Transverse colon (tissue), 4 donors: Measurements from ENCODE around the gene KCNK13. TPM values are rescaled to one million over a fixed set of nuclear protein-coding genes. Genes with fewer than 3 reads are reported as not detected.

Experiments used
- DNase-seq: peaks from one replicate; pipeline ENCODE4 v3.0.0-alpha.2; 2019
- H3K27ac ChIP-seq, 4 donors: fragments of 200-600 bp; sonication (generic); 2 replicates each; pipeline ENCODE4 v1.5.1; 2016 to 2018; ENCODE audit warnings: inconsistent platforms in 4 of 4
- H3K27me3 ChIP-seq: fragments of 200-600 bp; sonication (generic); 2 replicates; pipeline ENCODE4 v1.5.1; 2017; ENCODE audit warnings: inconsistent platforms
- H3K36me3 ChIP-seq, 4 donors: fragments of 200-600 bp; sonication (generic); 2 replicates each; pipeline ENCODE4 v1.5.1; 2017 to 2019; ENCODE audit warnings: inconsistent platforms in 4 of 4
- H3K4me1 ChIP-seq, 4 donors: fragments of 200-600 bp; sonication (generic); 2 replicates each; pipeline ENCODE4 v1.5.1; 2017 to 2020; ENCODE audit warnings: inconsistent platforms in 4 of 4
- H3K4me3 ChIP-seq, 4 donors: fragments of 200-600 bp; sonication (generic); 1 replicate in 1 of 4; 2 replicates in 3 of 4; pipeline versions ENCODE4 v1.5.1 to v1.6.1; 2017 to 2019; ENCODE audit warnings: inconsistent platforms in 4 of 4
- H3K9me3 ChIP-seq, 2 donors: fragments of 200-600 bp; sonication (generic); 2 replicates each; pipeline ENCODE4 v1.5.1; 2017 to 2019; ENCODE audit warnings: inconsistent platforms in 2 of 2
- CTCF ChIP-seq, 5 experiments: fragments of 200-600 bp in 3 of 5; fragments of 450-650 bp in 2 of 5; sonication (generic) in 3 of 5; IDR thresholded peaks; 1 replicate in 2 of 5; 2 replicates in 3 of 5; pipeline ENCODE4 v1.5.1; 2016 to 2017; ENCODE audit warnings: antibody characterized with exemption in 5 of 5, inconsistent platforms in 3 of 5, mild to moderate bottlenecking in 2 of 5, moderate library complexity in 1 of 5
- EP300 ChIP-seq: sonication (generic); formaldehyde crosslinking; IDR thresholded peaks from one replicate; pipeline ENCODE4 v1.6.1; 2017; ENCODE audit warnings: antibody characterized with exemption, low read depth
- POLR2A ChIP-seq: fragments of 450-650 bp; IDR thresholded peaks from one replicate; pipeline ENCODE4 v1.6.1; 2016; ENCODE audit warnings: antibody characterized with exemption, mild to moderate bottlenecking, moderate library complexity
- POLR2AphosphoS5 ChIP-seq, 3 donors: sonication (generic); formaldehyde crosslinking; IDR thresholded peaks; one replicate each; pipeline ENCODE4 v1.6.1; 2016; ENCODE audit warnings: antibody characterized with exemption in 3 of 3
- WGBS, 2 donors: methylation state at CpG; one replicate each; pipeline ENCODE4 v1.1.5; 2018; ENCODE audit warnings: low coverage in 1 of 2; 5-methylcytosine and 5-hydroxymethylcytosine counted together
- in situ Hi-C, 4 donors: fragments of 200-750 bp; cut with MboI; loops; one replicate each; pipeline versions ENCODE4 v1.15.0 to v1.15.1; 2017; ENCODE audit warnings: low sequenced_read_pairs in 3 of 4, low pct_ligation_motif_present in 1 of 4, low pct_unique_long_range_greater_than_20kb in 1 of 4
- intact Hi-C: fragments of 100-400 bp; cut with DNase I; formaldehyde crosslinking; loops from one replicate; pipeline ENCODE4 v1.15.1; 2023; ENCODE audit warnings: low total_unique reads
- total RNA-seq, 4 donors: library from RNA; depleted of rRNA; stranded (reverse); fragments of >200 nt; gene quantifications; one replicate each; pipeline ENCODE4 v1.1.0, GENCODE V29; 2016

KCNK13 gene
- total RNA-seq, 4 donors from 2014 or later = 0.14 to 0.64 TPM; not detected in 2

DNA sequence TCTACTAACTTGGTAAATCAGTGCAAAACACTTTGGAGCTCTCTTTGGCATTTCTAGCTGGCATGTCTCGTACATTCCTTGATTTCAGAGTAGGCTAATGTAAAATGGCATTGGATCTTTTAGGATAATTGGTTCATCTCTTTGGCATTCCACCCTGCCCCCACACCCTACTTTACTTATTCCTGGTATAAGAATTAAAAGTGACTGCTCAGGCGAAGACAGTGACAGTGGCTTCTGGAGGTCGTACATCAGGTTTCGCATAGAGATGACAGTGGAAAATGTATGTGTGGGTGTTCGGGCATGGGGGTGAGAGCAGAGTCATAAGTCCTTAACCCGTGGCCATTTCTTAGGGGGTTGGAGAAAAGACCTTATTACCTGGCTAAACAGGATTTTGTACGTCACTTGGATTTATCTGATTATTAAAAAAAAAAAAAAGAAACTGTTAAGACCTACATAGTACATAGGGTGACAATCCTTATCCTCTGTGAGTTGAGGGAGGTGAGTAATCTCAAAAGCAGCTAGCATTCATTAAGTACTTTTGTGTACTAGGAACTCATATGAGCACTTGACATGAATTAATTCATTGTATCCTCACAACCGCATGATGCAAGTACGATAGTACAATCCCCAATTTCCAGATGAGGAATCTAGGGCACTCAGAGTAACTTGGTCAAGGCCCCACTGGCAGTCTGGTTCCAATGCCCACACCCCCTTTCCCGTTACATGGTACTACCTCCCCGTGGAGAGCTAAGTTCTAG lies 22.4 kb upstream of the KCNK13 start:
- Histone ChIP-seq H3K36me3 (peaks cover 0 to 11% (median 4%) of the 10 kb centered on the region in 4 donors), H3K4me1 (no peaks in the 10 kb centered on the region), H3K27me3 (no peaks in the 10 kb centered on the region), H3K9me3 (no peaks in the 10 kb centered on the region), H3K27ac (no peak overlapping the region), H3K4me3 (no peak overlapping the region)
- in situ Hi-C loops = no loop called here
- intact Hi-C loops = no loop called here
- no peak for TF ChIP-seq POLR2A
- no peak for DNase-seq
- 95 to 96% methylated on average over 9 to 11 of the region's 11 CpGs for WGBS, 2 donors

DNA sequence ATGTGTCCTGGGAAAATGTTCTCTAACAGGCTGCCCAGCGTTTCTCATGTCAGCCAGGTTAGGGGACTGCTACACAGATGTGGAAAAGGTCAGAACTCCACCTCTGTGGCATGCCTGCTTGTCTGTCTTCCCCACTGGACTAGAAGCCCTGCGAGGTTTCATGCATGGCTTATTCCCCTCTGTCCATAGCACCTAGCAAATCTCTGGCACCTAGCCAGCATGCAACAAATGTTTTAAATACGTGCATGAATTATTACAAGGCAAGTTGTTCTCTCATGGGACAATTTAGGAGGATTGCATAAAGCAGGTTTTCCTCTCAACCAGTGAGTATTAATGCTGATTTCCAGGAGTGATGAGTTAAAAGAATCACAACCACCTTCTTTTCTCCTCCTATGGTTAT lies 21.4 kb upstream of the KCNK13 start:
- intact Hi-C loops = no loop called here
- no peak overlapping the region for H3K4me3 ChIP-seq
- in situ Hi-C loops = no loop called here
- 89% methylated on average over 3 of the region's 3 CpGs; no CpG with 5 or more reads in 1 of the 2 donors for WGBS, 2 donors
- DNase-seq = no peak
- peaks cover 0 to 11% (median 4%) of the 10 kb centered on the region in 4 donors for H3K36me3 ChIP-seq
- H3K9me3 ChIP-seq = no peaks in the 10 kb centered on the region
- H3K4me1 ChIP-seq = no peaks in the 10 kb centered on the region
- H3K27me3 ChIP-seq = no peaks in the 10 kb centered on the region
- no peak overlapping the region for H3K27ac ChIP-seq
- TF ChIP-seq POLR2AphosphoS5 (IDR thresholded peaks at IDR 0.05) (no peak), CTCF (IDR thresholded peaks at IDR 0.05) (no peak), POLR2A (no peak), EP300 (no peak)

GRCh38 chr14:90042496-90043252 lies 19.1 kb upstream of the KCNK13 start:
- Histone ChIP-seq H3K36me3 (peaks cover 0 to 5% (median 0%) of the 10 kb centered on the region in 4 donors), H3K27ac (no peak overlapping the region), H3K4me3 (no peak overlapping the region), H3K9me3 (no peaks in the 10 kb centered on the region), H3K27me3 (no peaks in the 10 kb centered on the region), H3K4me1 (no peaks in the 10 kb centered on the region)
- DNase-seq = no peak
- in situ Hi-C loops = no loop called here
- TF ChIP-seq POLR2A = no peak
- TF ChIP-seq POLR2AphosphoS5 (IDR thresholded peaks at IDR 0.05) = no peak
- TF ChIP-seq CTCF (IDR thresholded peaks at IDR 0.05) = no peak
- no peak for TF ChIP-seq EP300
- WGBS, 2 donors = 87 to 92% methylated on average over 9 of the region's 9 CpGs
- intact Hi-C loops = no loop called here

DNA sequence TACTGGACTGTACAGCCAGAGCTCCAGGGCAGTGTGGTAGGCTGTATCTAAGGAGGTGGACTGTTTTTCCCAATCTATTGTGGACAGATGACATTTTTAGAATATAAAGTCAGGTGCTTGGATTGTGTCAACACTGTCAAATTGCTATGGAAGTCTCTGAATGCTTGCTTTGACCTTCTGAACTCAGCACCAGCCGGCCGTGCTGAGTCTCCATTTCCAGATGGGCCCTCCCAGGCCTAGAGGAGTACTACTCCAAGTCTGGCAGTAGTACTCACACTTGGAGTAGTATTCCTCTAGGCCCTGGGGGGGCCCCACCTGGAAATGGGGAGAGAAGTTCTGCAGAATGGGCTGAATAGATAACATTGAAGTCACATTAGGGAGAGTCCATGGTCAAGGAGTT lies 16.2 kb upstream of the KCNK13 start:
- intact Hi-C loops = no loop called here
- Histone ChIP-seq H3K4me1 (no peaks in the 10 kb centered on the region), H3K27me3 (peaks cover 1% of the 10 kb centered on the region), H3K9me3 (no peaks in the 10 kb centered on the region), H3K4me3 (no peak overlapping the region), H3K27ac (no peak overlapping the region), H3K36me3 (no peaks in the 10 kb centered on the region)
- TF ChIP-seq CTCF (IDR thresholded peaks at IDR 0.05) (no peak), POLR2A (no peak), POLR2AphosphoS5 (IDR thresholded peaks at IDR 0.05) (no peak), EP300 (no peak)
- in situ Hi-C loops = no loop called here
- DNase-seq = no peak
- 67% methylated on average over 2 of the region's 2 CpGs; no CpG with 5 or more reads in 1 of the 2 donors for WGBS, 2 donors
